ENCODE results near the gene CTNNA2. TPM values are rescaled to one million over a fixed set of nuclear protein-coding genes. Genes with fewer than 3 reads are reported as not detected.

CTNNA2 gene
- total RNA-seq, 4 donors from 2014 or later, result 0.40 to 1.7 (median 1.5) TPM; not detected in 1

GRCh38 chr2:80374105-80374504 lies 861.3 kb downstream of the CTNNA2 start:
- intact Hi-C loops (cut with DNase I; ENCODE audit: low total_unique reads), result no loop called here
- in situ Hi-C loops (cut with MboI; ENCODE audit: low pct_ligation_motif_present in 1 of 4, low pct_unique_long_range_greater_than_20kb in 1 of 4, low sequenced_read_pairs in 3 of 4), result no loop called here
- Histone ChIP-seq H3K4me1 (no peaks in the 10 kb centered on the region), H3K9me3 (no peaks in the 10 kb centered on the region), H3K27ac (no peak overlapping the region), H3K27me3 (no peaks in the 10 kb centered on the region), H3K4me3 (no peak overlapping the region), H3K36me3 (no peaks in the 10 kb centered on the region)
- WGBS, 2 donors (ENCODE audit: low coverage in 1 of 2), result 79 to 92% methylated on average over 3 of the region's 3 CpGs
- no peak for DNase-seq
- TF ChIP-seq POLR2A (IDR thresholded peaks at IDR 0.05) (no peak), POLR2AphosphoS5 (IDR thresholded peaks at IDR 0.05) (no peak), EP300 (IDR thresholded peaks at IDR 0.05; ENCODE audit: low read depth) (no peak), CTCF (IDR thresholded peaks at IDR 0.05) (no peak)

GRCh38 chr2:80377071-80377470 lies 864.2 kb downstream of the CTNNA2 start:
- intact Hi-C loops (cut with DNase I; ENCODE audit: low total_unique reads) (no loop called here), in situ Hi-C loops (cut with MboI; ENCODE audit: low pct_ligation_motif_present in 1 of 4, low pct_unique_long_range_greater_than_20kb in 1 of 4, low sequenced_read_pairs in 3 of 4) (no loop called here)
- Histone ChIP-seq H3K9me3 (no peaks in the 10 kb centered on the region), H3K36me3 (no peaks in the 10 kb centered on the region), H3K4me1 (no peaks in the 10 kb centered on the region), H3K27me3 (no peaks in the 10 kb centered on the region), H3K27ac (no peak overlapping the region), H3K4me3 (no peak overlapping the region)
- no peak for TF ChIP-seq POLR2A (IDR thresholded peaks at IDR 0.05)
- no peak for TF ChIP-seq POLR2AphosphoS5 (IDR thresholded peaks at IDR 0.05)
- TF ChIP-seq EP300 (IDR thresholded peaks at IDR 0.05; ENCODE audit: low read depth), result no peak
- no peak for TF ChIP-seq CTCF (IDR thresholded peaks at IDR 0.05)
- no peak for DNase-seq

- Histone ChIP-seq H3K4me1 (no peaks in the 10 kb centered on the region), H3K9me3 (no peaks in the 10 kb centered on the region), H3K4me3 (no peak overlapping the region), H3K27me3 (no peaks in the 10 kb centered on the region), H3K36me3 (no peaks in the 10 kb centered on the region), H3K27ac (no peak overlapping the region)
- in situ Hi-C loops (cut with MboI; ENCODE audit: low pct_ligation_motif_present in 1 of 4, low pct_unique_long_range_greater_than_20kb in 1 of 4, low sequenced_read_pairs in 3 of 4), result no loop called here
- intact Hi-C loops (cut with DNase I; ENCODE audit: low total_unique reads), result no loop called here
- TF ChIP-seq EP300 (IDR thresholded peaks at IDR 0.05; ENCODE audit: low read depth), result no peak
- TF ChIP-seq CTCF (IDR thresholded peaks at IDR 0.05), result no peak
- TF ChIP-seq POLR2AphosphoS5 (IDR thresholded peaks at IDR 0.05), result no peak
- TF ChIP-seq POLR2A (IDR thresholded peaks at IDR 0.05), result no peak
- 86 to 90% methylated on average over 3 of the region's 3 CpGs for WGBS, 2 donors (ENCODE audit: low coverage in 1 of 2)
- DNase-seq, result no peak
These were observed 867.9 kb downstream of the CTNNA2 start for GRCh38 chr2:80380736-80381135.

- no peak overlapping the region for H3K4me3 ChIP-seq
- DNase-seq, result no peak
- H3K9me3 ChIP-seq, result no peaks in the 10 kb centered on the region
- no peaks in the 10 kb centered on the region for H3K4me1 ChIP-seq
- TF ChIP-seq POLR2AphosphoS5 (IDR thresholded peaks at IDR 0.05) (no peak), CTCF (IDR thresholded peaks at IDR 0.05) (no peak), POLR2A (IDR thresholded peaks at IDR 0.05) (no peak), EP300 (IDR thresholded peaks at IDR 0.05; ENCODE audit: low read depth) (no peak)
- H3K27ac ChIP-seq, result no peak overlapping the region
- intact Hi-C loops (cut with DNase I; ENCODE audit: low total_unique reads) (no loop called here), in situ Hi-C loops (cut with MboI; ENCODE audit: low pct_ligation_motif_present in 1 of 4, low pct_unique_long_range_greater_than_20kb in 1 of 4, low sequenced_read_pairs in 3 of 4) (no loop called here)
- WGBS, 2 donors (ENCODE audit: low coverage in 1 of 2), result 82 to 91% methylated on average over 2 to 3 of the region's 3 CpGs
- H3K27me3 ChIP-seq, result no peaks in the 10 kb centered on the region
- no peaks in the 10 kb centered on the region for H3K36me3 ChIP-seq
These were observed 868.8 kb downstream of the CTNNA2 start for GRCh38 chr2:80381666-80382065.

Measured in transverse colon (tissue), 4 donors.